HepG2 (cell line): ENCODE data around the gene GALNT11. TPM values are rescaled to one million over a fixed set of nuclear protein-coding genes. Genes with fewer than 3 reads are reported as not detected.

ENCODE experiments used
- ATAC-seq: fragments of 200-7000 bp; cut with Tn5 transposase; 3 replicates; pipeline ENCODE4 v1.9.1; 2020; ENCODE audit warnings: mild to moderate bottlenecking, moderate library complexity
- BruUV-seq: library from RNA; stranded (reverse); fragments of 400-500 nt; replicated peaks from 2 replicates; lab custom pipeline; 2021; lab: Mats Ljungman, UMichigan
- CTCF ChIA-PET: fragments of 300-600 bp; formaldehyde crosslinking; extraction: SDS; loops from one replicate; lab custom pipeline; 2021; ENCODE audit warnings: low total read pairs, inconsistent platforms, low intra/inter-chr PET ratio; lab: Yijun Ruan, JAX
- POLR2A ChIA-PET: fragments of 350-600 bp; sonication (Branson Sonifier 250); formaldehyde crosslinking; loops from one replicate; lab custom pipeline; 2020; ENCODE audit warnings: antibody characterized with exemption, inconsistent platforms; lab: Yijun Ruan, JAX
- DNase-seq: peaks from one replicate; pipeline ENCODE4 v3.0.0-alpha.2; 2015; ENCODE audit warnings: low spot score
- FAIRE-seq: peaks from 3 replicates; lab custom pipeline; 2011; peaks lifted over from hg19 to GRCh38; lab: Jason Lieb, UNC
- H2AFZ ChIP-seq: one replicate; pipeline ENCODE4 v1.6.1; 2011; ENCODE audit warnings: low read length, inconsistent platforms
- H3K27ac ChIP-seq: fragments of 300-600 bp; 3 replicates; pipeline ENCODE4 v1.8.0; 2011; ENCODE audit warnings: mixed run types, mild to moderate bottlenecking, mixed read lengths, low read length, inconsistent platforms; ENCODE audit not compliant: insufficient read depth; ENCODE audit errors: extremely low read length
- H3K27me3 ChIP-seq, 2 experiments: fragments of 200-600 bp in 1 of 2; 2 replicates in 1 of 2; 3 replicates in 1 of 2; pipeline versions ENCODE4 v1.6.0 to v1.8.0; 2011; ENCODE audit warnings: low read length in 2 of 2, mild to moderate bottlenecking in 2 of 2, moderate library complexity in 2 of 2, inconsistent platforms in 1 of 2; ENCODE audit not compliant: insufficient read depth in 2 of 2, control insufficient read depth in 1 of 2
- H3K36me3 ChIP-seq, 2 experiments: fragments of 200-600 bp in 1 of 2; replicated peaks in 1 of 2; 2 replicates in 1 of 2; 3 replicates in 1 of 2; pipeline versions ENCODE4 v1.5.1 to v1.8.0; 2011; ENCODE audit warnings: low read length in 2 of 2, inconsistent platforms in 1 of 2; ENCODE audit not compliant: insufficient read depth in 2 of 2, control insufficient read depth in 1 of 2
- H3K4me1 ChIP-seq: 2 replicates; pipeline ENCODE4 v1.5.1; 2012; ENCODE audit warnings: low read length, inconsistent platforms; ENCODE audit not compliant: insufficient read depth
- H3K4me2 ChIP-seq: 2 replicates; pipeline ENCODE4 v1.6.0; 2011; ENCODE audit warnings: low read depth, low read length, inconsistent platforms
- H3K4me3 ChIP-seq, 3 experiments: fragments of 200-600 bp in 1 of 3; sonication (generic), shearing (Covaris generic) in 1 of 3; replicated peaks in 1 of 3; 2 replicates each; pipeline ENCODE4 v1.5.1; 2011 to 2016; ENCODE audit warnings: low read length in 3 of 3, inconsistent platforms in 2 of 3, low read depth in 2 of 3, mild to moderate bottlenecking in 2 of 3, control low read depth in 1 of 3, mixed read lengths in 1 of 3; ENCODE audit not compliant: insufficient read depth in 1 of 3
- H3K79me2 ChIP-seq: one replicate; pipeline ENCODE4 v1.6.1; 2011; ENCODE audit warnings: low read length, inconsistent platforms; ENCODE audit not compliant: insufficient read depth
- H3K9ac ChIP-seq: 2 replicates; pipeline ENCODE4 v1.6.0; 2011; ENCODE audit warnings: mild to moderate bottlenecking, low read depth, low read length, inconsistent platforms; ENCODE audit not compliant: insufficient read depth
- H3K9me3 ChIP-seq: 2 replicates; pipeline ENCODE4 v1.5.1; 2012; ENCODE audit warnings: mild to moderate bottlenecking, low read length
- H4K20me1 ChIP-seq: 2 replicates; pipeline ENCODE4 v1.6.0; 2011; ENCODE audit warnings: inconsistent platforms, mild to moderate bottlenecking, low read length, moderate library complexity; ENCODE audit not compliant: insufficient read depth
- ARNT ChIP-seq: fragments of 450-650 bp; IDR thresholded peaks from 2 replicates; pipeline ENCODE4 v1.6.1; 2017
- CBX1 ChIP-seq: IDR thresholded peaks from one replicate; pipeline ENCODE4 v1.6.1; 2016; ENCODE audit warnings: antibody characterized with exemption, low read depth
- ELF3 ChIP-seq: IDR thresholded peaks from 2 replicates; pipeline ENCODE4 v1.6.1; 2016; ENCODE audit warnings: missing genetic modification reagents, missing compliant biosample characterization
- LBX2 ChIP-seq: sonication (generic); formaldehyde crosslinking; IDR thresholded peaks from 2 replicates; pipeline ENCODE4 v1.5.0; 2020; ENCODE audit warnings: missing genetic modification reagents, mild to moderate bottlenecking, borderline replicate concordance
- LCORL ChIP-seq, 2 experiments: fragments of 450-650 bp in 1 of 2; sonication (generic) in 1 of 2; formaldehyde crosslinking in 1 of 2; IDR thresholded peaks; 2 replicates each; pipeline versions ENCODE4 v1.5.0 to v1.6.1; 2017 to 2020; ENCODE audit warnings: antibody characterized with exemption in 1 of 2, missing genetic modification reagents in 1 of 2
- LRRFIP1 ChIP-seq: sonication (generic); formaldehyde crosslinking; conservative IDR thresholded peaks from 2 replicates; pipeline ENCODE4 v1.4.0; 2020; ENCODE audit warnings: missing genetic modification reagents
- MYNN ChIP-seq: sonication (generic); formaldehyde crosslinking; IDR thresholded peaks from 2 replicates; pipeline ENCODE4 v1.4.0; 2020; ENCODE audit warnings: mild to moderate bottlenecking, low read depth, missing genetic modification reagents
- PREB ChIP-seq: sonication (generic); formaldehyde crosslinking; IDR thresholded peaks from 2 replicates; pipeline ENCODE4 v1.4.0; 2020; ENCODE audit warnings: missing genetic modification reagents
- SIX1 ChIP-seq: sonication (generic); formaldehyde crosslinking; IDR thresholded peaks from 2 replicates; pipeline ENCODE4 v1.4.0; 2020; ENCODE audit warnings: missing genetic modification reagents, borderline replicate concordance
- THAP11 ChIP-seq: IDR thresholded peaks from 2 replicates; pipeline ENCODE4 v1.6.1; 2016; ENCODE audit warnings: missing biosample characterization, missing genetic modification reagents
- ZNF512B ChIP-seq: sonication (generic); formaldehyde crosslinking; IDR thresholded peaks from 2 replicates; pipeline ENCODE4 v1.5.1; 2020; ENCODE audit warnings: missing genetic modification reagents, mild to moderate bottlenecking, borderline replicate concordance
- ZNF615 ChIP-seq: sonication (generic); formaldehyde crosslinking; IDR thresholded peaks from 2 replicates; pipeline ENCODE4 v1.5.0; 2020; ENCODE audit warnings: mild to moderate bottlenecking, missing genetic modification reagents, borderline replicate concordance
- WGBS: methylation state at CpG from one replicate; pipeline ENCODE4 v1.1.6; 2017; ENCODE audit warnings: low lambda C conversion rate; 5-methylcytosine and 5-hydroxymethylcytosine counted together
- in situ Hi-C: cut with HindIII; loops from 2 replicates; pipeline ENCODE4 v1.10.0; 2017; ENCODE audit warnings: low pct_unique_long_range_greater_than_20kb; ENCODE audit not compliant: extremely low pct_ligation_motif_present
- intact Hi-C: fragments of 100-400 bp; cut with micrococcal nuclease; formaldehyde crosslinking; loops from one replicate; pipeline ENCODE4 v1.10.0; 2022; ENCODE audit not compliant: unreplicated experiment
- polyA plus RNA-seq, 8 experiments: library from polyadenylated mRNA; depleted of rRNA in 3 of 8; stranded (reverse) in 7 of 8; unstranded in 1 of 8; fragments of >200 nt; fragmentation: Illumina TruSeq in 4 of 8; extraction: Trizol in 4 of 8; gene quantifications; 2 replicates each; pipeline versions ENCODE4 v1.2.1 to v1.2.3, GENCODE V29; 2011 to 2016; ENCODE audit warnings: low read depth in 4 of 8, missing spikeins in 1 of 8, mixed read lengths in 1 of 8; ENCODE audit not compliant: insufficient read depth in 1 of 8
- total RNA-seq, 5 experiments: library from RNA; depleted of rRNA; stranded (reverse); fragments of >200 nt; fragmentation: Illumina TruSeq; extraction: Trizol; gene quantifications; 2 replicates each; pipeline ENCODE4 v1.2.3, GENCODE V29; 2016; ENCODE audit warnings: low read depth in 1 of 5

The GALNT11 gene
- total and polyA plus RNA-seq, 2 of the 13 experiments (the other 11 are each of a cell fraction or from before 2014, with no cell fraction given) = 9.3 to 16.3 TPM

GRCh38 chr7:152137476-152138025, 112.1 kb downstream of the GALNT11 start:
- ATAC-seq (no peak), FAIRE-seq (no peak)
- no peak overlapping the region for H3K4me2 ChIP-seq

GRCh38 chr7:152140067-152140466, 114.6 kb downstream of the GALNT11 start:
- Histone ChIP-seq H2AFZ (no peak overlapping the region), H3K9ac (no peak overlapping the region), H3K9me3 (no peaks in the 10 kb centered on the region), H3K4me1 (no peaks in the 10 kb centered on the region), H4K20me1 (no peaks in the 10 kb centered on the region), H3K27ac (no peak overlapping the region), H3K36me3 (peaks cover 18 to 66% of the 10 kb centered on the region in 2 experiments), H3K4me2 (no peak overlapping the region), H3K27me3 (no peaks in the 10 kb centered on the region), H3K79me2 (no peaks in the 10 kb centered on the region), H3K4me3 (no peak overlapping the region)
- in situ Hi-C loops (no loop called here), intact Hi-C loops (no loop called here)
- BruUV-seq = no TSS peak
- 93% methylated on average over 4 of the region's 4 CpGs for WGBS
- CTCF ChIA-PET = no interaction called here
- POLR2A ChIA-PET = no interaction called here
- ATAC-seq (no peak), FAIRE-seq (no peak), DNase-seq (no peak)
- TF ChIP-seq LBX2 (CRISPR knock-in tag) (no peak), MYNN (CRISPR knock-in tag) (no peak), ZNF615 (CRISPR knock-in tag) (no peak), PREB (CRISPR knock-in tag) (no peak), CBX1 (no peak), ZNF512B (CRISPR knock-in tag) (no peak), THAP11 (no peak), ELF3 (no peak), LRRFIP1 (CRISPR knock-in tag) (no peak), ARNT (no peak)

More at GRCh38 chr7:152137476-152138025, 112.1 kb downstream of the GALNT11 start:
- intact Hi-C loops = no loop called here
- Histone ChIP-seq H3K4me3 (no peak overlapping the region), H3K9me3 (no peaks in the 10 kb centered on the region), H3K27me3 (no peaks in the 10 kb centered on the region), H3K4me1 (no peaks in the 10 kb centered on the region)
- WGBS = 95% methylated on average over 7 of the region's 7 CpGs
- TF ChIP-seq LCORL (IDR thresholded peaks at IDR 0.05) (peak; percentile 71; the same call in 1 of the 2 replicates), LCORL (CRISPR knock-in tag; IDR thresholded peaks at IDR 0.05) (no peak), SIX1 (CRISPR knock-in tag) (no peak)
- TF ChIP-seq, all 625 proteins: peak for 1
- Histone ChIP-seq H3K79me2 (no peaks in the 10 kb centered on the region), H2AFZ (no peak overlapping the region), H3K9ac (no peak overlapping the region), H4K20me1 (no peaks in the 10 kb centered on the region), H3K27ac (no peak overlapping the region), H3K36me3 (peaks cover 16 to 44% of the 10 kb centered on the region in 2 experiments)
- ChIA-PET CTCF (no interaction called here), POLR2A (no interaction called here)
- in situ Hi-C loops = no loop called here
- no peak for DNase-seq
- BruUV-seq = no TSS peak
